ENCODE measurements around the gene CHCHD3.
"Not testable (repeated sequence)": the region's sequence is repeated elsewhere in the genome, so short reads cannot be mapped to it uniquely, and the experiment has no call there.

CHCHD3 gene

GRCh38 chr7:133001727-133002126 lies 80.2 kb downstream of the CHCHD3 start:
- DNase-seq (ENCODE audit: low read depth) = no peak

GRCh38 chr7:132999845-133000244 lies 82.0 kb downstream of the CHCHD3 start:
- no peak for DNase-seq (ENCODE audit: low read depth)

GRCh38 chr7:132998763-132999162 lies 83.1 kb downstream of the CHCHD3 start:
- no peak for DNase-seq (ENCODE audit: low read depth)

GRCh38 chr7:132997505-132997904 lies 84.4 kb downstream of the CHCHD3 start:
- DNase-seq (ENCODE audit: low read depth) = no peak

- no peak for DNase-seq (ENCODE audit: low read depth)
Measured at GRCh38 chr7:132996581-132997242, 85.2 kb downstream of the CHCHD3 start.

GRCh38 chr7:132993377-132994013 lies 88.4 kb downstream of the CHCHD3 start:
- DNase-seq (ENCODE audit: low read depth) = no peak

GRCh38 chr7:132991615-132992587 lies 90.0 kb downstream of the CHCHD3 start:
- DNase-seq (ENCODE audit: low read depth) = no peak

- no peak for DNase-seq (ENCODE audit: low read depth)
Measured at GRCh38 chr7:132988117-132988516, 93.8 kb downstream of the CHCHD3 start.

GRCh38 chr7:132980402-132980801 lies 101.5 kb downstream of the CHCHD3 start:
- no peak for DNase-seq (ENCODE audit: low read depth)

- DNase-seq (ENCODE audit: low read depth) = no peak
Measured at GRCh38 chr7:132979524-132979923, 102.4 kb downstream of the CHCHD3 start.

- no peak for DNase-seq (ENCODE audit: low read depth)
Measured at GRCh38 chr7:132977234-132977633, 104.7 kb downstream of the CHCHD3 start.

GRCh38 chr7:132972745-132973144 lies 109.1 kb downstream of the CHCHD3 start:
- no peak for DNase-seq (ENCODE audit: low read depth)

GRCh38 chr7:132970257-132970656 lies 111.6 kb downstream of the CHCHD3 start:
- no peak for DNase-seq (ENCODE audit: low read depth)

GRCh38 chr7:132969520-132969919 lies 112.4 kb downstream of the CHCHD3 start:
- no peak for DNase-seq (ENCODE audit: low read depth)

- not testable (repeated sequence) for DNase-seq (ENCODE audit: low read depth)
Measured at GRCh38 chr7:132967470-132967848, 114.4 kb downstream of the CHCHD3 start.

- no peak for DNase-seq (ENCODE audit: low read depth)
Measured at GRCh38 chr7:132966754-132967469, 115.0 kb downstream of the CHCHD3 start.

GRCh38 chr7:132965951-132966350 lies 115.9 kb downstream of the CHCHD3 start:
- DNase-seq (ENCODE audit: low read depth) = no peak

GRCh38 chr7:132964876-132965275 lies 117.0 kb downstream of the CHCHD3 start:
- DNase-seq (ENCODE audit: low read depth) = no peak

GRCh38 chr7:132959891-132960290 lies 122.0 kb downstream of the CHCHD3 start:
- no peak for DNase-seq (ENCODE audit: low read depth)

- no peak for DNase-seq (ENCODE audit: low read depth)
Measured at GRCh38 chr7:132956556-132956955, 125.3 kb downstream of the CHCHD3 start.

GRCh38 chr7:132953468-132953867 lies 128.4 kb downstream of the CHCHD3 start:
- no peak for DNase-seq (ENCODE audit: low read depth)

- no peak for DNase-seq (ENCODE audit: low read depth)
Measured at GRCh38 chr7:132950725-132951124, 131.2 kb downstream of the CHCHD3 start.

All from stimulated activated CD8-positive, alpha-beta memory T cell treated with anti-CD3 and anti-CD28 coated beads, Interleukin-7, amount 100 ng/mL, for 24 hours (primary cell).